NCI-H128 (cell line): ENCODE measurements around the gene RFLNA.

Experiments used
- DNase-seq: peaks from one replicate; lab custom pipeline; 2025; ENCODE audit not compliant: unreplicated experiment; lab: John Stamatoyannopoulos, UW

RFLNA gene

GRCh38 chr12:124354400-124354799 lies 59.5 kb downstream of the RFLNA start:
- no peak for DNase-seq

DNA sequence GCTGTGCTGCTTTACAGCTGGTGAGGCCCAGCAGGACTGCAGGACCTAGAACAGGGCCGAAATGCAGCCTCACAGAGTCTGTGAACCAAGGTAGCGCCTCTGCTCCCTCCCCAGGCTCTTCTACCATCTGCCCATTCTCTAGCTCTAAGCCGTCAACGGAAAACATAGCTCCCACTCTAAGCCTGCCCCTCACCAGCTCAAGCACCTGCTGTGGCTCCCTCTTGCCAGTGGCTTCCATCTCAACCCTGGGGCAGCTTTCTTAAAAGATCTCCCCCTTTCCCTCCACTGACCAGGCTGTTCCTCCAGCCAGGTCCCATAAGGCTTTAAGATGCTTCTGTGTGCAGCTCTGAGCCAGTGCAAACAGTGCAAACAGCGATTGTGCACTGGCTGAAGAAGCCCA lies 61.3 kb downstream of the RFLNA start:
- no peak for DNase-seq

DNA sequence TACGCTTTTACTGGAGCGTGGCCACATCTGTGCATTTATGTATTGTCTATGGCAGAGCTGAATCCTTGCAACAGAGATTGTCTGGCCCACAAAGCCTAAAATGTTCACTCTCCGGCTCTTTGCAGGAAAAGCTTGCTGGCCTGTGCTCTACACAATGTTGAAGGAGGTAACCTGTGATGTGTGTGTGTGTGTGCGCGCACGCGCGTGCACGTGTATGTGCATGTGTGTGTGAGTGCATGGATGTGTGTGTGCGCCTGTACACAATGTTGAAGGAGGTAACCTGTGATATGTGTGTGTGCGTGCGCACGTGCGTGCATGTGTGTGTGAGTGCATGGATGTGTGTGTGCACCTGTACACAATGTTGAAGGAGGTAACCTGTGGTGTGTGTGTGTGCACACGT lies 62.7 kb downstream of the RFLNA start:
- no peak for DNase-seq

GRCh38 chr12:124358572-124358971 lies 63.7 kb downstream of the RFLNA start:
- DNase-seq: no peak

DNA sequence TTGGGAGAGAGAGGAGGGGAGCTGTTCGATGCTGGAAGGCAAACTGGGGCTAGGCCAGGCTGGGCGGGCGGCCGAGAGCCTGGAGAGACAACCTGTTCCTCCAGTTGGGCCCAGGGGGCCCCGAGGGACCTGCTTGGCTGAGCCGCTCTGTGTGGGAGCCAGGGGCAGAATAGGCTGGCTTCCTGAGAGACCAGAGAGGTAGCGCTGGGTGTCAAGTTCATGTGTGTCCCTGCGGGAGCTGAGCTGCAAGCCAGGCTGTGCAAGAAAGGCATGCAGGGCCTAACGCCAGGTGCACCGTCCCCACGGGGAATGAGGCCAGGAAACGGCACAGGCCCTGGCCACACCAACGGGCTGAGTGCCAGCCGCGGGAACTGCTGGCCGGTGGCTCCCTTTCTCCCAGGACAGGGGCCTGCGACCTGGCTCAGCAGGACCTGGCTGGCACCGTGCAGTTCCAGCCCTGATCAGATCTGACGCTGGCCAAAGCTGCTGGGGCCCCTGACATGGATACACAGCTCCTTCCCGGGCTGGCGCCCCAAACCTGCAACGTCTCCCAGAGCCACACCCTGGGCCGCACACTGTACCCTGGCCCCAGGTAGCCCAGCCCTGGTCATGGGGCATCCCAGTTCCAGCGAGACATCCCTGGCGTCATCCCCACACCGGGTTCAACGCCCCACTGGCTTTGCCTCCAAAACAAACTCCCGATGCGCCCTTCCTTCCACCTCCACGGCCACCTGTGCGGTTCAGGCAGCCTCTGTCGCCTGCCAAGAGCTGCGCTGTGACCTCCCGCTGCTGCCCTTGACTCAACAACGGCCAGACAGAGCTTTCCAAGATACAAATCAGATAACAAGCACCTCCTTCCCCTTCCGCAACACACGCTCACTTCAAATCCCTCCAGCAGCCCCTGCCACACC lies 65.0 kb downstream of the RFLNA start:
- no peak for DNase-seq

DNA sequence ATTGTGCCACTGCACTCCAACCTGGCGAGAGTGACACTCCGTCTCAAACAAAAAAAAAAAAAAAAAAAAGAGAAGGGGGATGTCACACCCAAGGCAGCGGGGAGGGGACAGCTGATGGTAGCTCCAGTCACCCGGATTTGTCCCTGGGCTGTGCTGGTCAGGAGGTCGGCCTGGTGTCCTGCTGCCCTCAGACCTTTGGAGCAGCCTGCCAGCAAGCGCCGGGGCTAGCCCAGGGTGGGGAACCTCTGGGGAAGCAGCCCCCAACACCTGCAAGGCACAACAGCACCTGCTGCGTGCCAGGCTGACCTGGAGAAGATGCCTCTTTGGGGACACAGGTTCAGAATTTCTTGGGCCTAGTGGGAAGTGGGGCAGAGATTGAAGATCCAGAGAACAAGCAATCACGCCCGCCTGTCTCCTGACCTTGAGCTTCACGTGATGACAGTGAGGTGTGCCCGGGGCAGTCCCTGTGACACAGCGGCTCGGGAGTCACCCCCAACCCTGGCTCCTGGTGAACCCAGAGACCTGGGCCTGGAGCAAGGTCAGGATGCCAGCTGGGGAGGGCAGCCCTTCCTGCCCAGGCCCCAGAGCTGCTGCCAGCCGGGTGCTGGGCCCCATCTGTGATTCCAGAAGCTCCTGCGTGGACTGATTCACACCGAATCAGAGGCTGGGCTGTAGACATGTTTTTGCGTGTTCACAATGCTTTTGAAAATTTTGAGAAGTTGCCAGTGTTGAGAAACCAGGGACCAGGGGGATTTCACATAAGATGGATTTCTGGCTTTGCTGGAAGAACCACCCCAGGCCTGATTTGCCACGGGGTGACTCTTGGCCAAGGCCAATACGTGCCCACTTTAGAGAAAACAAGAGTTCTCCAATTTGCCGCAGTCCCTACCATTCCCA lies 66.4 kb downstream of the RFLNA start:
- DNase-seq: no peak

GRCh38 chr12:124361996-124362395 lies 67.1 kb downstream of the RFLNA start:
- DNase-seq: no peak

- DNase-seq: no peak
Observed at GRCh38 chr12:124363353-124363965, 68.6 kb downstream of the RFLNA start.

DNA sequence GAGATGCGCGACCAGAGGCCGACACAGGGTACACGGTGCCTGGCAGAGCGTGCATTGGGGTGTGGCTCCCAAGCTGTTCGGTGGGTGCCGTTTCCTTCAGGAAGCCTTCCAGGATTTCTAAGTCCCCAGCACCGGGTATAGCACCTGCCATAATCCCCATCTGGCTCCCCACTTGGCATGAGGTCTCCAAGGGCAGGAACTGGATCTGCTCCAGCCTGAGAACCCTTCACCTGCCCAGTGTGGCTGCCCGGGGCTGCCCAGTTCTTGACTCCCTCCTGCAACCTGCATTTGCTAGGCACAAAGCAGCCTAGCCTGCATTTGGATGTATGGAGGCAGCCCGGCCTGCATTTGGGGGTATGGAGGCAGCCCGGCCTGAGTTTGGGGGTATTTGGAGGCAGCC lies 69.7 kb downstream of the RFLNA start:
- DNase-seq: no peak
